Bronchial epithelial cell (primary cell): Measurements from ENCODE around the gene TM9SF3. TPM values are rescaled to one million over a fixed set of nuclear protein-coding genes. Genes with fewer than 3 reads are reported as not detected.
A peak's percentile ranks its signal among the peaks of the same experiment; 100 is the strongest.

Source experiments
- DNase-seq: peaks from one replicate; pipeline ENCODE4 v3.0.0-alpha.2; 2010; ENCODE audit warnings: low read depth
- FAIRE-seq: peaks from 2 replicates; lab custom pipeline; 2011; peaks lifted over from hg19 to GRCh38; lab: Jason Lieb, UNC
- H3K27me3 ChIP-seq: 2 replicates; pipeline ENCODE4 v1.5.1; 2011; ENCODE audit warnings: low read length; ENCODE audit not compliant: control insufficient read depth, insufficient read depth
- H3K36me3 ChIP-seq: 2 replicates; pipeline ENCODE4 v1.5.1; 2011; ENCODE audit warnings: low read length; ENCODE audit not compliant: control insufficient read depth, insufficient read depth
- H3K4me3 ChIP-seq: 2 replicates; pipeline ENCODE4 v1.5.1; 2011; ENCODE audit warnings: mild to moderate bottlenecking, low read depth, low read length, control low read depth
- CTCF ChIP-seq: IDR thresholded peaks from 2 replicates; pipeline ENCODE4 v1.5.1; 2011; ENCODE audit warnings: mild to moderate bottlenecking, moderate library complexity, low read length, control low read depth, inconsistent platforms; ENCODE audit not compliant: insufficient read depth, severe bottlenecking
- total RNA-seq: library from RNA; depleted of rRNA; stranded (reverse); fragments of >200 nt; gene quantifications from 2 replicates; pipeline ENCODE4 v1.2.1, GENCODE V29; 2014

The TM9SF3 gene
- total RNA-seq, 1 donor from 2014 or later = 145 TPM

GRCh38 chr10:96511044-96511945 is 75.5 kb downstream of the TM9SF3 start:
- peak; percentile 67 for TF ChIP-seq CTCF
- DNase-seq (peak; percentile 46), FAIRE-seq (no peak)

GRCh38 chr10:96509017-96509641 is 77.7 kb downstream of the TM9SF3 start:
- Histone ChIP-seq H3K27me3 (no peaks in the 10 kb centered on the region), H3K4me3 (no peak overlapping the region), H3K36me3 (no peaks in the 10 kb centered on the region)
- FAIRE-seq (no peak), DNase-seq (peak; percentile 59)
- no peak for TF ChIP-seq CTCF

More at GRCh38 chr10:96511044-96511945, 75.5 kb downstream of the TM9SF3 start:
- Histone ChIP-seq H3K36me3 (no peaks in the 10 kb centered on the region), H3K4me3 (no peak overlapping the region), H3K27me3 (no peaks in the 10 kb centered on the region)

- TF ChIP-seq CTCF = no peak
- no peaks in the 10 kb centered on the region for H3K36me3 ChIP-seq
- FAIRE-seq (no peak), DNase-seq (no peak)
- H3K27me3 ChIP-seq = no peaks in the 10 kb centered on the region
- no peak overlapping the region for H3K4me3 ChIP-seq
Observed at GRCh38 chr10:96507044-96507443, 79.8 kb downstream of the TM9SF3 start.

GRCh38 chr10:96505150-96506136 is 81.4 kb downstream of the TM9SF3 start:
- Histone ChIP-seq H3K27me3 (no peaks in the 10 kb centered on the region), H3K36me3 (no peaks in the 10 kb centered on the region), H3K4me3 (no peak overlapping the region)
- DNase-seq (peak; percentile 99), FAIRE-seq (no peak)
- no peak for TF ChIP-seq CTCF

GRCh38 chr10:96502561-96503282 is 84.1 kb downstream of the TM9SF3 start:
- FAIRE-seq (peak; percentile 86), DNase-seq (peak; percentile 70)
- no peak for TF ChIP-seq CTCF
- H3K4me3 ChIP-seq = no peak overlapping the region
- H3K36me3 ChIP-seq = no peaks in the 10 kb centered on the region
- no peaks in the 10 kb centered on the region for H3K27me3 ChIP-seq
